ENCODE measurements around the gene PPARD.
A peak's percentile ranks its signal among the peaks of the same experiment; 100 is the strongest.

Gene PPARD

DNA sequence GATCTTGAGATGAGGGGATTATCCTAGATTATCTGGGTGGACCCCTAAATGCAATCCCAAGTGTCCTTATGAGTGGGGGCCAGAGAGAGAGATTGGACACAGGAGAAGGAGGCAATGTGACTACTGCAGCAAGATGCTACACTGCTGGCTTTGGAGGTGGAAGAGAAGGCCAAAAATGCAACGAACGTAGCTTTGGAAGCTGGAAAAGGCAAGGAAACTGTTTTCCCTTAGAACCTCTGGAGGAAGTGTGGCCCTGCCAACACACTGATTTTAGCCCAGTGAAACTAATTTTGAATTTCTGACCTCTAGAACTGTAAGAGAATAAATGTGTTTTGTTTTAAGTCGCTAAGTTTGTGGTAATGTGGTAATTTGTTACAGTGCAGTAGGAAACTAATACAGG is 15.7 kb downstream of the PPARD start:
- no peak for DNase-seq

DNA sequence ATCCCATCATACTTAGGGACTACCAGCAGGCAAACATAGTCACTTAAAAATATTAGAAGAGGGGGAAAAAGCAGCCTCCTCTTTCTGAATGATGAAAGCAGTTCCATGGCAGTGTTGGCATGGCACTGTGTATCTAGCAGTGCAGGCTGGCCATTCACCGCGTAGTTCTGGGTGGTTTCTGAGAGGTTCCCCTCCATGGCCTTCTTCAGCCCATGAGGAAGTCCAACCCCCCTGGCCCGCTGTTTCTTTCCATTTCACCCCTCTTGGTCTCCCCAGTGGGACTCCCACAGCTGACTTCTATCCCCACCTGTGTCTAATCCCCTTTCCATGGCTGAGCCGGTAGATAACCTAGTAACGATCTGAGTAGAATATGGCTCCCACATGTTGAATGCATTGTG is 17.0 kb downstream of the PPARD start:
- DNase-seq = no peak

DNA sequence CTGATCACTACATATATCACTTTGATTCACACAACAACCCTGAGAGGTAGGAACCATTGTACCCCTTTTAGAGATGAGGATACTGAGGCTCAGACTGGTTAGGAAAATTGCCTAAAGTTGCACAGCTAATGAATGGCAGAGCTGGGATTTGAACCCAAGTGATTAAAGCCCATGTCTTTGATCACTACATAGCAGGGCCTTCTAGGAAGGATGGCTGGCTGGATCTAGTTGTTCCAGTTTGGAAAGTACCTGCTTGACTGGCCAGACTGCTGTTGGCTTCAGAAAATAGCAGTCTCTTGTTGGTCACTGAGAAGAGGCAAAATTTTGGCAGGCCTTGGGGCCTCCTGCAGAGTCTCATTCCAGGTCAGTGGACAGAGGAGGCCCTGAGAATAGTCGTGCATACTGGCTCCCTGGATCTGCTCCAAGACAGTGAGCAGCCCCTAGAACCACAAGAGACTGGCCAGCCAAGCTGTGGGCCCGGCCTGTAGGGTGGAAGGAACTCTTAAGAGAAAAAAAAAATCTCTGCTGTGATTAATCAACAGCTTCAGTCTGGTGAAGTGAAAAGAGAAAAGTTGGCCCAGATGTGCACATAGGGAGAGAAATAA is 17.5 kb downstream of the PPARD start:
- no peak for DNase-seq

DNA sequence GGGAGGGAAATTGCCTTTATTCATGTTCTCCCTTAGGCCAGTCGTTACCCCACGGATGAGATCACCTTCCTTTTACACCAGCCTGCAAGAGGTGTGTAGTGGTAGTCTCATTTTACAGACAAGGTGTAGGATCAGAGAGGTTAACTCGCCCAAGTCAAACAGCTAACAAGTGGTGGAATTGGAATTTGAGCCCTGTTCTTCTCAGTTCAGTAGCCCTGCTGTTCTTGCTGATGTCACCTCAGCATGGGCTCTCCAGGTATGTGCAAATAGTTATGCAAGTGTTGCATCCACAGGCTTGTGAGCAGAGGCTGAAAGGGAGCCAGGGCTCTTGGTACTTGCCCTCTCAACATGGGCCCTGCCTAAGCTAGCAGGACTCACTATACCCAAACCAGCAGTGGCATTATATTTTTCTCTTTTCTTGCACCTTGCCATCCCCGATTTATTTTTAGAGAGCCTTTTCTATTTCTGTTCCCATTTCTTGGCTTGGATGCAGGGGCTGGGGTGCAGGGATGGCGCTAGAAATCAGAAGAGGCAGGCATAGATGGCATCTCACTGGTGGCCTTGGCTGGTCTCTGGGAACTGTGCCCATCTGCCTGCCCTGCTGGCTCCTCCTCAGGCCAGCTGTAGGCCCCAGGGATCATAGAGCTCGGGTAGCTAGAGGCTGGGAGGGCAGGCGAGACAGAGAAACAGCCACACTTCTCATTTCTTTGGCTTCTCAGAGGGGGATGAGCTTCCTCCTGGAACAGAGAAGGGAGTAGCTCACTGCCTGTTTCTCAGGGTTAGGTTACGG is 18.2 kb downstream of the PPARD start:
- no peak for DNase-seq

DNA sequence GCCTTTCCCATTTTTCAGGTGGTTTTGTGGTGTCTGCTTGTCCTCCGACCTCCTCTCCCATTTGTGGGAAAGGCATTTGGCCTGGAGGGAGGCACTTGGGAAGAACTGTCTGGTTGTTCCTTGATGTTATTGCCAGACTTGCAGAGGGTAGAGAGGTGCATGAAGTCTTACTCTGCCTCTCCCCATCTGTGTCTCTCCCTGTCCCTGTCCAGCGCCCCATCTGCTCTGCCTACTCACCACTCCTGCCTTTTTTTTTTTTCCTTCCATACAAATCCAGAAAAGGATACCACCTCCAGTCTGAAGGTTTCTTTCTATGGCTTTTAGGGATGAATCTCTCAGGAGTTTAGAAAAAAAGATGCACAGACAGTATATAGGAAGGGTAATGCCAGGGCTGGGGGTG is 19.8 kb downstream of the PPARD start:
- DNase-seq = no peak

DNA sequence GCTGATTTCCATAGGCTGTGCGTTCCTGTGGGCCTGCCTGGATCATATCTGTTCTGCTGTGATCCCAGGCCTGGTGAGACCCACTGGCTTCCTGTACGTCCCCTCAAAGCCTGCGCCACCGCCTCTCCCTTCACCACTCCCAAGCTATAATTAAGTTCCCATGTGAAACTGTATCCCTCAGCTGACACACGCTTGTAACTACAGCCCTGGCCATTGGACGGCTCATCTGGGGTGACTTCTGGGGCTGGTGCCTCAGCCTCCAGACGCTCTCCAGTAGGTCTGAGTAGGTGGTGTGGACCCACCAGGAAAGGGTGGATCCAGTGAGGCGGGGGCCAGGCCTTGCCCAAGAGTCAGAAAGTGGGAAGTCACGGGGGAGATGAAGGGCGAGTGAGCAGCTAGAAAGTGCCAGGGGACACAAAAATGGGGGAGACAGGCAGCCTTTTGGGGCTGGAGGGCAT is 21.0 kb downstream of the PPARD start:
- DNase-seq = no peak

DNA sequence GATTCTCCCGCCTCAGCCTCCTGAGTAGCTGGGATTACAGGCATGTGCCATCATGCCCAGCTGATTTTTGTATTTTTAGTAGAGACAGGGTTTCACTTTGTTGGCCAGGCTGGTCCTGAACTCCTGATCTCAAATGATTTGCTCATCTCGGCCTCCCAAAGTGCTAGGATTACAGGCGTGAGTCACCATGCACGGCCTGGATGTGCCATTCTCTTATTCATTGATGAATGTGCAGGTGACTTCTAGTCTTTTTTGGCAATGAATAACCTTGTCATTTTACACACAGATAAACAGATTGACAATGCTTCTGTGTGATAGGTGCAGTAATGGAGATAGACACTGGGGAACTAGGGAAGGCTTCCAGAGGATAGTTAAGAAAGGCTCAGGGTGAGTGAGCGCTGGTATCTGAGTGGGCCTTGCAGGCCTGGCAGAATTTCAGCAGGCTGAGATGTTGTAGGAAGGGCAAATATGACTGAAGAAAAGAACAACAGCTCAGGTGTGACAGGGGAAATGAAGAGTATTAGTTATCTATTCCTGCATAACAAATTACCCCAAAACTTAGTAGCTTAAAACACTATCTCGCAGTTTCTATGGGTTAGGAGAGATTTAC is 23.3 kb downstream of the PPARD start:
- DNase-seq = no peak

DNA sequence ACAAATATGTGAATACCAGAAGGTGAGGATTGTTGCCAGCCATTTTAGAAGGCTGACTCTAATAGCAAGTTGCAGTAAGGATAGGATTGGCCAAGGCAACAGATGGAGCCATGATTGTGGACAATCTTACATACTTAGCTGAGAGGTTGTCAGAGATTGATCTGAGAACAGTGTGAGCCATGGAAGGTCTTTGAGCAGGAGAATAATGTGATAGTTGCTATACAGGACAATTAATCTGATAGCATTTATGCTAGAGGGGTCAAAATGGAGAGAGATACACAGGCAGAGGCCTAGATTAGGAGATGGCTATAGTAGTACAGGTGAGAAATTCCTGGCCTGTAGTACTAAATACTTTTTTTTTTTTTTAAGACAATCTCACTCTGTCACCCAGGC is 23.8 kb downstream of the PPARD start:
- DNase-seq = no peak

DNA sequence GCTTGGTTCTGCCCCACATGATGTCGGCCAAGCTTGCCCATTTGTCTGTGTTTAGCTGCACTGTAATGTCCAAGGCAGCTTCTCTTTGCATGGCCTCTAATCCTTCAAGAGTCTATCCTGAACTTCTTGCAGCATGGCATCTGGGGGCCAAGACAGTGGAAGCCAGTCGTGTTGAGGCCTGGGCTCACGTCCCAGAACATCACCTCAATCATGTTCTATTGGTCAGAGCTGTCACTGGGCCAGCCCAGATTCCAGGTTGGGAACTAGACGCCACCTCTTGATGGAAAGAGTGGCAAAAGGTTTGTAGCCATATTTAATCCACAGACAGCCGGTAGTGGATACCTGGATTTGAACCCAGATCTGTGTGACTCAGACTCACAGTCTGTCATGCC is 25.3 kb downstream of the PPARD start:
- DNase-seq = no peak

DNA sequence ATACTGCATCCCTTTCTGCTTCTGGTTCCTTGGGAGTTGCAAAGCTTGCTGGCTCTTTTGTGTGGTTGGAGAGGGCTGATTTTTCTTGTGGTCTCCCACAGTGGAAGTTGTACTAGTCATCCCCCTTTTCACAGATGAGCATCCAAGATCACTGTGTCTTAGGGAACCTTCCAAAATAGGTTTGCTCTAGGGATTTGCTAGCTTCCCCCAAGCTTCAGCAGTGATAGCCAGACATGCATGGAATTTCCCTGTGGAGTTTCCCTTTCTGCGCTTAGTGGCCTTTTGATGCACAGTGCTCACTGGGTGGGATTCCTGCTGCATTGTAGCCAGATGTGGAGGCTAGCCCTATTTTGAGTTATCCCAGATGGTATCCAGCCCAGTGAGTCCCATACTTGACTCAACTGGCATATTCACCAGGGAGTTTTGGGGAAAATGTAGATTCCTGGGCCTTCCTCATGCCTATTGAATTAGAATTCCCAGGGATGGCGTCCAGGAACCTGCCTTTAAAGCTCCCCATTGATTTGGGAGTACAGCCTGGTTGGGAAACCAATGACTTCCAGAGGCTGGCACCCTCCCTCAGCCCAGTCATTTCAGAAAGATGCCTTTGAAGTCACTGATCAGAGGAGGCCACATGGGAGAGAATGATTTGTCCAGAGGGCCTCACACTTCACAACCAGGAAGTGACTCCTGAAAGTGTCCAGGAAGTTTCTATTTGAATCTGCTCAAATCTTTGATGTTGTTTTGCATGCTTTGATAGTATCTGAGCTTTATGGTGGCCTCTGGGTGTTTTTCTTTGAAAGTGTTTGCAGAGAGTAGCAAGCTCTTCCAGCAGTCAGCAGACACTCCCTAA is 25.9 kb downstream of the PPARD start:
- DNase-seq = no peak

DNA sequence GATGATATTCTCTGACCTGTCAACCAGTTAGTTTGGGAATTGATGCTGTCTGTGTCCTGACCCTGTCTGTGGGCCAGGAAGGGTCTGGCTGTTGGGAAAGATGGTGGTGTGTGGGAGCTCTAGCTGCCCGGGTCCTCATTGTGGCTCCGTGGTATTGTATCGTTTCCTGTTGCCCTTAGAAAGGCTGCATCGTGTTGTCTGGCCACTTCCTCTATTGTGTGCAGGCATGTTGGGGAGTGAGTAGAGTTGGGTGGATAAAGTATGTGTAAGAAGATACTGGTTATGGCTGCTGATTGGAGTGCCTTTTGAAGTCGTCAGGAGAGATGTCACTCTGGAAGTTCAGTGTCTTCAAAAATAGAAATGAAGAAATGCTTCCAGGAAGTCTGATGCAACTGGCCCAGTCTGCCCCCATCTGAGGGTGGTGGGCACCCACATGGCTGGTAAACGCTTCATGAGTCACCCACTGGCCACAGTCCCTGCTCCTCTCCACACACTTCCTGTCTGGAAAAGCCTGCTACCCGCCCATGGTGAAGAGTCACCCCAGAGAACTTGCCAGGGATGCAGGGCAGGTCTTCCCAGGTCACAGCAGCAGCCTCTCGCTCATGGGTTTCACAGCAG is 27.9 kb downstream of the PPARD start:
- peak; percentile 72 for DNase-seq

DNA sequence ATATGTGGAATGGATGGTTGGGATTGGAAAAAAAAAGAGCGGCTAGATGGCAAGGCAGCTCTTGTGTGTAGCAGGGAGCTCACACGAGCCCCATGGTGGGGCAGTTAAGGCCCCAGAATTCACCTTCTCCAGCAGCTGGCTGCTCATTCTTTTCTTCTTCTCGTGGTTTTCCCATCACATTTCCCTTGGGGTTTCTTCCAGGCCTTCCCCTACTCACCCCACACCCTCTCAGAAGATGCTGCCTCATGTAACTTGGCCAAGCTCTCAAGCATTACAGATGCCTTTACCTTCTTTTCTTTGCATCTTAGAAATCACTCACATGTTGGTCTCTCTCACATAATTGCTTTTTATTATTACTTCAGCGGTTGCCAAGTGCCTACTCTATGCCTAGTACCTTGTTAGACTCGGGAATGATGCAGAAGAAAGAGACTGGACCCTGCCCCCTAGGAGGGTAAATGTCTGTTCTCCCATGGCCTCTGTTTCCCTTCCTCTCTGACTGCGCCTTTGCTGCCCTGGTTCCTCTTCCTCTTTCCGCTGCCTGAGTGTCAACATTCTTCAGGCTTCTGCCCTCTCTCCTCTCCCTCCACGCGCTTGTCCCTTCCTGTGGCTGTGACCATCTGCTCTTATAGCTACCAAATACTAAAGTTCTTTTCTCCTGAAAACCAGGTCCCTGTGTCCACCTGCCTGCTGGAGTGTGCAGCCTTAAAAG is 28.6 kb downstream of the PPARD start:
- no peak for DNase-seq

DNA sequence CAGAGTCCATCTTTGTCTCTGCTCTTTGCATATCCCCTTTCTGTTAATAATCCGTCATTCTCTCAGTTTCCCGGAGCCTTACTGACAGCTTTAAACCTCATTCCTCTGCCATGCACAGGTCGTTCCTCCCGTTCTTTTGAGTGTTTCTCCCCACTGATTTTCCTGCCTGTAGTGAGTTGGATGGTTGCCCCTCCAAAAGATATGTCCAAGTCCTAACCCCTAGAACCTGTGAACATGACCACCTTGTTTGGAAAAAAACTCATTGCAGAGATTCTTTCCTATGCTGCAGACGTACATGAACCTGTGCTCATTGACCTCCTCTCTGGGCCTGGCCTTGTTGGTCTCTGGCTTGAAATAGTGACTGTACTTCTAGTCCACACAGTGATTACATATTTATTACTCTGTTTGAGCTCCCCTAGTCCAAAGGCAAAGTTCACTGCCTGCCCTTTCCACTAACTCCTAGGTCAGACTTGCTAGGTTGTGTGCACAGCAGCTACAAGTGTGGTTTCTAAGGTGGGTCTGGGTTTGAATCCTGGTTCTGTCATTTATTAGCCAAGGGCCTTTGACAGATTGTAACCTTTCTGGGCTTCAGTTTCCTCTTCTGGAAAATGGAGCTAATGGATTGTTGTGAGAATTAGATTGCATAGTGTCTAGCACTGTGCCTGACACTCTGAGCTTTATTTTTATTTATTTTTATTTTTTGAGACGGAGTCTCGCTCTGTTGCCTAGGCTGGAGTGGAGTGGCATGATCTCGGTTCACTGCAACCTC is 29.3 kb downstream of the PPARD start:
- no peak for DNase-seq

DNA sequence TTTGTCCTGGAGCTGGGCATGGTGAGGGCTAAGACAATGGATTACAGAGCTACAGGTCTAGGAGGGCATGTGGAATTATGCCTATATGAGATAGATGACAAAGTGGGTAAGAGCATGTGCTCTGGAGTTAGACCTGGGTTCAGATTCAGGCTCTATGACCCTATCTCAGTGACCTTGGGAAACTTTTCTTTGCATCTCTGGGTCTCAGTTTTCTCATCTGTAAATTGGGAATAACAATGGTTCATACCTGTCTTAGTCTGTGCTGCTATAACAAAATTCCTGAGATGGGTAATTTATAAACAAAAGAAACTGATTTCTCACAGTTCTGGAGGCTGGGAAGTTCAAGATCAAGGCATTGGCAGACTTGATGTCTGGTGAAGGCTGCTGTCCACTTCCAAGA is 30.3 kb downstream of the PPARD start:
- DNase-seq = no peak

DNA sequence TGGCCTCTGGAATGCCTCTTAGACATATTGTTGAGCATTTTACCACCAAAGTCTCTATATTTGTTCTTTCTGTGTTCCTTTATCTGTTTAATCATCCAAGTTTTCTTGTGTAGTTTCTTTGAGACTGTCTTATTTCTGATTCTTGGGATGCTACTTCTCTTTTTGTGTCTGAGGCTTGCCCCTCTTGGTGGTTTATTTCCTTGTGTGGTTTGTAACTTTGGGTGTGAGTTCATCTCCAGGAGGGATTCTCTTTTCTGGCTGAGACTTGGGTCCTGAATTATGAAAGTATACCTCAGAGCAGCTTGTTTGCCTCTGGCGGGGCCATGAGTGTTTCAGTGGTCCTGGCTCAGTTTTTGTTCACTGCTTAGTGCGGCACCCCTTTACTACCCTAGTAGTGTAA is 33.9 kb downstream of the PPARD start:
- no peak for DNase-seq

DNA sequence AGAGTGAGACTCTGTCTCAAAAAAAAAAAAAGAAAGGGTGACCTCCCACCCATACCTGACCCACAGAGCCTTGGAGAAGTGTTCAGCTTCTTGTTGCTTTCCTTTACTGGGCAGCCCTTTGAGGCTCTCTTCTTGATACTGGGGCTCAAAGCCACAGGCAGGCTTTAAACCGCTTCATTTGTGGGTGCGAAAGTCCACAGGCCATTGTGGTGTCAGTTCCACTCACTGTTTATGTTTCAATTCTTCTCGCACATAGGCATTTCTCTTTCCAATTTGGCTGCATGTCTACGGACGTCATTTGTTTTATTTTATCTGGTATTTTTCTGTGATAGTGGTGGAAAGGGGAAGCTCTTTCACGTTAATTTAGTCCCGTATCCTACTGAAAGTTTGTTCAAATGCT is 34.6 kb downstream of the PPARD start:
- no peak for DNase-seq

DNA sequence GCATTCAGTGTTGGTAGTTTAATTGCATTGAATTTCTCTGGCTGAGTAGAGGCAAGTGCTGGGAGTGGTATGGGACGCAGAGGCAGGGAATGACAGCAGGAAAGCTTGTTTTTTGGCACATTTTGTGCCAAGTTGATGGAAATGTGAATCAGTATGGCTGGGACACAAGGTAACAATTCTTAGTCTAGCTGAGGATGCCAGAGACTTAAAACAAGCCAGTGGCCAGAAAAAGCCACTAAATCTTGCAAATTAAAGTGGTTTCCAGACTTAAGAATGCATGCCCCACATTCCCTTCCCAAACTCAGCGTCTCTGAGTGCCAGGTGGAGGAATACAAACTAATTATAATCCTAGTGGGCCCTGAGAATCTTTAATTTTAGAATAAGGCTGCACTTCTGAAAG is 35.9 kb downstream of the PPARD start:
- DNase-seq = no peak

DNA sequence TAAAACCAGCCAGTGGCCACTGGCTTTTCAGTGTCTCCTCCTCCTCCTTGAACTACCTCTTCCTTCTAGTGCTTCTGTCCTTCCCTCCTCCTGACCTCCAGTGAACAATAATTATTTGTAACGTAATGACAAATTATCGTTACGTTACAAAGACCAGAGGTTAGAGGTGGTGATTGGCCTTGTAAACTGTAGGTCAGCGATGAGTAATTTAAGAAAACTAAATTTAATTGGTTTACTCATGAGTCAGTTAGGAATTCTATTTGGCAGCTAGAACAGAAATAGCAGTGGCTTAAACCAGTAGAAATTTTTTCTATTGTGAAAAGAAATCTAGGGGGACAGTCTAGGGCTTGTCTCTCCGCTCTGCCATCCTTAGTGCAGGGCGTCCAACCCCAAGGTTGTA is 38.8 kb downstream of the PPARD start:
- no peak for DNase-seq

DNA sequence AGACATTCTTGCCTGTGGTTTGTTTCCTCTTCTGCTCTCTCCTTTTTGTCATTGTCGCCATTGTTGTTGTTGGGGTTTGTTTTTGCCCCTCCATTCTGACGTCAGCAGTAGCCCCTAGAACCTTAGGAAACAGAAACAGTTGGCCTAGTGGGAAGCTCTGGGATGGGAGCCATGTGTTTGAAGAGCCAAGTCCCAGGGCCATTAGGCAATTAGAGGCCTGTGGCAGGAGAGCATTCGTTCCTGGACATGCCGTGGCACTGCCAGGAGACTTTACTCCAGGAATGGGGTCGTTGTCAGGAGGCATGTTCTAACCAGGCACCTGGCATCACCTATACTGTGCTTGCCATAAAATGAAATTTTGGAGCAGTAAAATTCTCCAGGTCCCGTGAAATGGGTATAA is 39.7 kb downstream of the PPARD start:
- no peak for DNase-seq

DNA sequence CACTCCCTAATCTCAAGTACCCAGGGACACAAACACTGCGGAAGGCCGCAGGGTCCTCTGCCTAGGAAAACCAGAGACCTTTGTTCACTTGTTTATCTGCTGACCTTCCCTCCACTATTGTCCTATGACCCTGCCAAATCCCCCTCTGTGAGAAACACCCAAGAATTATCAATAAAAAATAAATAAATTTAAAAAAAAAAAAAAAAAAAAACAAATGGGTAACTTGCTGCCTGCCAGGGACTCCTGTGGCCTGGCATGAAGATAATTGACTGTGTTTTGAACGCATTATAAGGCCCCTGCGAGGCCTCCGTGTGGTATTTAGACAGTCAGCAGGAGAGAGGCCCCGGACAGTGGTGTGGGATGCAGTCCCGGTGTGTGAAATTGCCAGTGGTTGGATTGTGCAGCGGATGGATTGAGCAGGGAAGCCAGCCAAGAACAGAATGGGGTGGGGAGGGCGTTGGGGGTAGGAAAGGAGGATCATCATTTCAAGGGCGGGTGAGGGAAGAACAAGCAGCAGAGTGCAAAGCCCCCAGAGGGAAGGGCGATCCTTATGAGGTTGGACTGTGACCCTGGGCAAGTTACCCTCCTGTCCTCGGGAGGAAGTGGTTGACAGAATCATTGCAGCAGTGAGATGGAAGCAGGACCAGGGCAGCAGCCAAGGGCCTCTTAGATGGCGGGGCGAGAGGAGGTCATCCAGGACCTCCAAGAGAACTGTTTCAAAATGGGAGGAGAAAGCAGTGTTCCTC is 43.3 kb downstream of the PPARD start:
- no peak for DNase-seq

DNA sequence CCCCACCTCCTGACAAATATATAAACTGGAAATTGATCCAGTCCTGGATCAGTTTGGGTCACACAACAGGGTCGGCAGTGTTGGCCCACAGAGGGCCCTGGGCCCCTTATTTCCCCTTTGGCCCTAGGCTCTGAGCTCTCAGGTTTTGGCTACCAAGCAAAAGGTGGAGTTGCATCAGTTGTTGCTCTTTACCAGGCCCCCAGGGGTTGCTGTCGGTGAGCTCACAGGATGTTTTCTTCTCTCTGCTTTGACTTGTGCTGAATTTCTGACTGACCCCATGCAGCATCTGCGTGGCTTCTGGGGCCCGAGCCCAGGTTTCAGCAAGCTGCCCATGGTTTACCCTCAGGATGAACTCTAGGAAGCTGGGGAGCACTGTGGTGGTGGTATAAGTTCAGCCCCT is 44.6 kb downstream of the PPARD start:
- no peak for DNase-seq

Data from activated CD8-positive, alpha-beta memory T cell treated with anti-CD3 and anti-CD28 coated beads for 24 hours (primary cell).